ENCODE results near the gene DPEP1.

The DPEP1 gene

DNA sequence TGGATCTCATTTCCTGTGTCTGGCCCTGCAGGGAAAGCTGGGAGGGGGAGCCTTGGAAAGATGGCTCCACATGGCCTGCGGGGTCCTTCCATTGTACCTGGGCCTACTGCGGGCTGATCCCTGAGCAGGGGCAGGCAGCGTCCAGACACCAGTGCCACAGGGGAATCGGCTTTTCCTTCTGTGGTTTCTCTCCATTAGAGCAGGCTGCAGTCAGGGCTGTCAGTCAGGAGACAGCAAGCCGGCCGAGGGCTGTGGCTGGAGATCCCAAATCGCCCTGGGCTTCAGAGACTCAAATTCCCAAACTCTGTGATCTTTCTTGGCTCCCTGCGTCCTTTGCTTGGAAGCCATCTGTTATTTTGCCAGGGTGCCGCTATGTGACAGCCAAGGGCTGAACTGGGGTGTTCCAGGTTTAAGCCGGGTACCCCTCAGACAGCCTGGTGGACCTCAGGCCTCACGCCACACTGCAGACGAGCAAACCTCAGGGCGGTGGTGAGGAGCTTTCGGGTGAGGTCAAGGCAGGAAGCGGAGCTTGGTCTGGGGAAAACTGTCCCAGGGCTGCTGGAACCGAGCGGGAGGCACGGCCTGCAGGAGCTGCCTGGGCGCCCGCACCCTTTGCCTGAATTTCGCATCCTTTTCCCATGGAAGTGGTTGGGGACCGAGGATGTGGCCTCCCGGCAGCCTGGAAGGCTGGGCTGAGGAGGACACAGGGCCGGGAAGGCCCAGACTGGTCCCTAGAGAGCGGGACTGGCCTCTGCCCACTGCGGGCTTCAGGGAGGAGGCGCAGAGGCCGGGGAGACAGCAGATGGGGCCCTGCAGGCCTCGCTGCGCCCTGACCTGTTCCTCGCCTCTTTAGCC, 39.4 kb upstream of the DPEP1 start:
- H3K36me3 ChIP-seq, result no peaks in the 10 kb centered on the region
- no peaks in the 10 kb centered on the region; the same call in 1 of the 2 replicates for H3K9me3 ChIP-seq
- H3K27me3 ChIP-seq, result peaks cover 10% of the 10 kb centered on the region
- TF ChIP-seq, protein P1, sequence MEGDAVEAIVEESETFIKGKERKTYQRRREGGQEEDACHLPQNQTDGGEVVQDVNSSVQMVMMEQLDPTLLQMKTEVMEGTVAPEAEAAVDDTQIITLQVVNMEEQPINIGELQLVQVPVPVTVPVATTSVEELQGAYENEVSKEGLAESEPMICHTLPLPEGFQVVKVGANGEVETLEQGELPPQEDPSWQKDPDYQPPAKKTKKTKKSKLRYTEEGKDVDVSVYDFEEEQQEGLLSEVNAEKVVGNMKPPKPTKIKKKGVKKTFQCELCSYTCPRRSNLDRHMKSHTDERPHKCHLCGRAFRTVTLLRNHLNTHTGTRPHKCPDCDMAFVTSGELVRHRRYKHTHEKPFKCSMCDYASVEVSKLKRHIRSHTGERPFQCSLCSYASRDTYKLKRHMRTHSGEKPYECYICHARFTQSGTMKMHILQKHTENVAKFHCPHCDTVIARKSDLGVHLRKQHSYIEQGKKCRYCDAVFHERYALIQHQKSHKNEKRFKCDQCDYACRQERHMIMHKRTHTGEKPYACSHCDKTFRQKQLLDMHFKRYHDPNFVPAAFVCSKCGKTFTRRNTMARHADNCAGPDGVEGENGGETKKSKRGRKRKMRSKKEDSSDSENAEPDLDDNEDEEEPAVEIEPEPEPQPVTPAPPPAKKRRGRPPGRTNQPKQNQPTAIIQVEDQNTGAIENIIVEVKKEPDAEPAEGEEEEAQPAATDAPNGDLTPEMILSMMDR (IDR thresholded peaks at IDR 0.05; ENCODE audit: low read depth, low read length), result no peak
- peak; percentile 54 for DNase-seq
- H3K4me1 ChIP-seq, result peaks cover 3% of the 10 kb centered on the region; the same call in 1 of the 2 replicates
- no peak overlapping the region for H3K4me3 ChIP-seq (ENCODE audit: low read depth, low read length)

DNA sequence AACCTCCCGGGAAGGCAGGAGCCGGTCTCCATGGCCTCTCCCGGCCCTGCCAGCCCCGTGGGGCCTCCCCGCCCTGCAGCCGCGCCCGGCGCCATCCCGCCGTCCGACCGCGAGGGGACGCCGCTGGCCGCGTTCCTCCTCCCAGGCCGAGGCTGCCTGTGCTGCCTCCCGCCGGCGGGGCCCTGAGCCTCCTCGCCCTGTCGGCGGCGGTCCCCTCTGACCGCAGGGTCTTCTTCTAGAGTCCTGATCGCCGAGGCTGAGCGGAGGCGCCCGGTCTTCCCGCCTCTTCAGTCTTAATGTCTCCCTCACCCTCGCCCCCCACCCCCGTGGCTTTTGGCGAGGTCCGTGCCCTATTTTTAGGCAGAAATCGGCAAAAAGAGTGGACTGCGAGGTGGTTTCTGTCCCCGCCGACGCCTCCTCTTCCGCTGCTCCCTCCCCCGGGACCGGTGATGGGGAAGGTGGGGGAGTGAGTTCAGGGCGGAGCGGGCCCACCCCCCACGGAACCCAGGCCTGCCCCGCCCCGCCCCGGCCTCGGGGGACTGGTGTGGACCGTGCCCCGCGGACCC, 38.7 kb upstream of the DPEP1 start:
- DNase-seq, result peak; percentile 11
- H3K4me3 ChIP-seq (ENCODE audit: low read depth, low read length), result no peak overlapping the region
- H3K4me1 ChIP-seq, result peaks cover 3% of the 10 kb centered on the region; the same call in 1 of the 2 replicates

DNA sequence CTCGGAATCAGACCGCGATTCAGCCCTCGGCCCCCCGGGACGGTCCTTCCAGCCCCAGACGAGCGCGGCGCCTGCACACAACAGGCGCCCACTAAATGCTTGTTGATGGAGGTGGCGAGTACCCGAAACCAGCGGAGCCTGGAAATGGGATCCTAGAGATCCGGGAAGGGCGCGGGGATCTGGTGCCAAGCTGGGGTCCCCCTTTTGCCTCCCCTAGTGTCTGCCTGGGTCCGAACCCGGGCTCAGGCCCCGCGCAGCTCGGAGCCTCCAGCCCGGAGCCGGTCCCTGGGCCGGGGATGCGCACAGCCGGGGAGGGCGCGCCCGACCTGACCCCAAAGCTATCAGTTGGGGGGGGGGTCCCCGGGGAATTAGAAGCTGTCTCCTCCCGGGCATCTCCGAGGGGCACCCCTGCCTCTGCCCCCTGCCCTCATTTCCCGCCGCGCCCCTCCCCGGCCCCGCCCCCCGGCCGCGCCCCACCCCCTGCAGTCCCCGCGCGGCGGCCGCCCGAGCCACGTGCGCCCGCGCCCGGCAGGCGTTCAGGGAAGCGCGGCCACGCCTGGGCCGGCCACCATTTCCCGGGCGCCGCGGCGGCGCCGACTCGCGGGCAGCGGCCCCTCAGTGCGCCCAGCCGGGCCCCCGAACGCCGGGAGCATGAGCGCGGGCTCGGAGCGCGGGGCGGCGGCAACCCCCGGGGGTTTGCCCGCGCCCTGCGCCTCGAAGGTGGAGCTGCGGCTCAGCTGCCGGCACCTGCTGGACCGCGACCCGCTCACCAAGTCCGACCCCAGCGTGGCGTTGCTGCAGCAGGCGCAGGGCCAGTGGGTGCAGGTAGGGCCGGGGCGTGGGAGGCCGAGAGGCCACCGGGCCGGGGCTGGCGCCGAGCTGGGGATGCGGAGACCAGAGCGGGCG, 37.9 kb upstream of the DPEP1 start, which contains the start of gene CPNE7:
TSS of gene CPNE7 (plus strand) at position 512 of the 906 bp plus-strand sequence. CDS start at position 652, 140 bp downstream.
- Histone ChIP-seq H3K9me3 (no peaks in the 10 kb centered on the region; the same call in 1 of the 2 replicates), H3K36me3 (no peaks in the 10 kb centered on the region), H3K27me3 (peaks cover 10% of the 10 kb centered on the region), H3K4me1 (peaks cover 3% of the 10 kb centered on the region; the same call in 1 of the 2 replicates), H3K4me3 (ENCODE audit: low read depth, low read length) (peak within 1 kb of the TSS; percentile 44)
- TF ChIP-seq, protein P1 (IDR thresholded peaks at IDR 0.05; ENCODE audit: low read depth, low read length), result no peak
- DNase-seq, result peak; percentile 30

More for the DNA sequence above, 38.7 kb upstream of the DPEP1 start:
- no peaks in the 10 kb centered on the region; the same call in 1 of the 2 replicates for H3K9me3 ChIP-seq
- TF ChIP-seq, protein P1 (IDR thresholded peaks at IDR 0.05; ENCODE audit: low read depth, low read length), result no peak
- peaks cover 10% of the 10 kb centered on the region for H3K27me3 ChIP-seq
- no peaks in the 10 kb centered on the region for H3K36me3 ChIP-seq

DNA sequence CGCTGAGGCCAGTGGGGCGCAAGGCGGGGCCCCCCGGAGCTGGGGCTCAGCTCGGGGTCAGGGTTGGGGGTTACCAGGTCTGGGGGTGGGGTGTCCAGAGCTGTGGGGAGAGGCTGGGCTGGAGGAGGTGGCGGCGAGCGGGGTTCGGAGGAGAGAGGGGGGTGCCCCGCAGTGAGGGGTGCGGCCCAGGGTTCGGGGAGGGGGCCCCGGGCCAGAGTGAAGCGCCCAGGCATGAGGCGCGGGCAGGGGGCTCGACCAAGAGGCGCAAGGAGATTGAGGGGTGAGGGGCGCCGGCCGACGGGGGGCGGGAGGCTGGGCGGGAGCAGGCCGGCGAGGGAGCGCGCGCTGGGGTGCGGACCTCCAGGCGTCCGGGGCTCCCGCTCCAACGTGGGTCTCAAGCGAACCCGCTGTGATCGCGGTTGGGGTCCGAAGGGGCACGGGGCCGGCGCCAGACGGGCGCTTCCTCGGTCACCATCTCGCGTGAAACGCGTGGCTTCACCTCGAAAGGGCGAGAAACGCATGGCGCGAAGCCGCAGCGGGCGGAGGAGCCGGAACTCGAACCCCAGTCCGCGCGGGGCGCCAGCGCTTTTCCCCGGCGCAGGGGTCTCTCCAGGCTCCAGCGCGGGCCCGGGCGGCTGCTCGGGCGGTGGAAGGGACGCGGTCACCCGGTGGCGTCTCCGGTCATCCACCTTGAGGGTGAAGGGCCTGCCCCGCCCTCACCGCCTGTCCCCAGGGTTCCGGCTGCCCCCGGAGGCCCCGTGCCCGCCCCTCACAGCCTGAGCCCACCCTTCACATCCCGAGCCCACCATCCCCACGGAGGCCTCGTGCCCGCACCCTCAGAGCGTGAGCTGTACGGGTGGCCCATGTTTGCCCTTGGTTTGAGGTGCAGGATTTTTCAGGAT, 37.0 kb upstream of the DPEP1 start:
- Histone ChIP-seq H3K4me1 (peaks cover 3% of the 10 kb centered on the region; the same call in 1 of the 2 replicates), H3K36me3 (no peaks in the 10 kb centered on the region), H3K27me3 (peaks cover 10% of the 10 kb centered on the region), H3K4me3 (ENCODE audit: low read depth, low read length) (peak overlapping the region; percentile 44), H3K9me3 (no peaks in the 10 kb centered on the region; the same call in 1 of the 2 replicates)
- TF ChIP-seq, protein P1 (IDR thresholded peaks at IDR 0.05; ENCODE audit: low read depth, low read length), result no peak
- peak; percentile 11 for DNase-seq

Data from BE2C (cell line).